Amniotic epithelial cell (primary cell): ENCODE results near the gene CEP295NL.
A peak's percentile ranks its signal among the peaks of the same experiment; 100 is the strongest.
"Not testable (repeated sequence)": the region's sequence is repeated elsewhere in the genome, so short reads cannot be mapped to it uniquely, and the experiment has no call there.

ENCODE experiments used
- DNase-seq: peaks from one replicate; pipeline ENCODE4 v3.0.0-alpha.2; 2010; ENCODE audit warnings: low read depth

CEP295NL gene

GRCh38 chr17:78886954-78887353 lies 16.0 kb downstream of the CEP295NL start:
- no peak for DNase-seq

- no peak for DNase-seq
Observed at GRCh38 chr17:78885956-78886355, 17.0 kb downstream of the CEP295NL start.

GRCh38 chr17:78884876-78885667 lies 17.9 kb downstream of the CEP295NL start:
- no peak for DNase-seq

GRCh38 chr17:78884148-78884825 lies 18.7 kb downstream of the CEP295NL start:
- DNase-seq: no peak

GRCh38 chr17:78883533-78884131 lies 19.4 kb downstream of the CEP295NL start:
- peak; percentile 98 for DNase-seq

GRCh38 chr17:78883089-78883532 lies 19.9 kb downstream of the CEP295NL start:
- DNase-seq: no peak

GRCh38 chr17:78882540-78883088 lies 20.4 kb downstream of the CEP295NL start:
- no peak for DNase-seq

- peak; percentile 92 for DNase-seq
Observed at GRCh38 chr17:78879635-78880186, 23.3 kb downstream of the CEP295NL start.

- DNase-seq: no peak
Observed at GRCh38 chr17:78878871-78879527, 24.0 kb downstream of the CEP295NL start.

GRCh38 chr17:78878261-78878660 lies 24.7 kb downstream of the CEP295NL start:
- no peak for DNase-seq

GRCh38 chr17:78876954-78877517 lies 26.0 kb downstream of the CEP295NL start:
- DNase-seq: not testable (repeated sequence)

- DNase-seq: no peak
Observed at GRCh38 chr17:78876094-78876597, 26.9 kb downstream of the CEP295NL start.

- DNase-seq: peak; percentile 70
Observed at GRCh38 chr17:78875363-78876093, 27.5 kb downstream of the CEP295NL start.

- no peak for DNase-seq
Observed at GRCh38 chr17:78873519-78874340, 29.3 kb downstream of the CEP295NL start.

- no peak for DNase-seq
Observed at GRCh38 chr17:78872486-78872885, 30.5 kb downstream of the CEP295NL start.

- no peak for DNase-seq
Observed at GRCh38 chr17:78870621-78871020, 32.4 kb downstream of the CEP295NL start.

- DNase-seq: peak; percentile 65
Observed at GRCh38 chr17:78868391-78868790, 34.6 kb downstream of the CEP295NL start.

- not testable (repeated sequence) for DNase-seq
Observed at GRCh38 chr17:78867046-78867445, 36.0 kb downstream of the CEP295NL start.

GRCh38 chr17:78865682-78866390 lies 37.2 kb downstream of the CEP295NL start:
- DNase-seq: peak; percentile 72
